GM19023 (cell line): Measurements from ENCODE around the gene LMTK2.

Experiments
- ATAC-seq: cut with Tn5 transposase; IDR thresholded peaks from one replicate; pipeline ENCODE4 v1.9.1; 2021; ENCODE audit warnings: mild to moderate bottlenecking, moderate library complexity; ENCODE audit not compliant: unreplicated experiment

Gene LMTK2

DNA sequence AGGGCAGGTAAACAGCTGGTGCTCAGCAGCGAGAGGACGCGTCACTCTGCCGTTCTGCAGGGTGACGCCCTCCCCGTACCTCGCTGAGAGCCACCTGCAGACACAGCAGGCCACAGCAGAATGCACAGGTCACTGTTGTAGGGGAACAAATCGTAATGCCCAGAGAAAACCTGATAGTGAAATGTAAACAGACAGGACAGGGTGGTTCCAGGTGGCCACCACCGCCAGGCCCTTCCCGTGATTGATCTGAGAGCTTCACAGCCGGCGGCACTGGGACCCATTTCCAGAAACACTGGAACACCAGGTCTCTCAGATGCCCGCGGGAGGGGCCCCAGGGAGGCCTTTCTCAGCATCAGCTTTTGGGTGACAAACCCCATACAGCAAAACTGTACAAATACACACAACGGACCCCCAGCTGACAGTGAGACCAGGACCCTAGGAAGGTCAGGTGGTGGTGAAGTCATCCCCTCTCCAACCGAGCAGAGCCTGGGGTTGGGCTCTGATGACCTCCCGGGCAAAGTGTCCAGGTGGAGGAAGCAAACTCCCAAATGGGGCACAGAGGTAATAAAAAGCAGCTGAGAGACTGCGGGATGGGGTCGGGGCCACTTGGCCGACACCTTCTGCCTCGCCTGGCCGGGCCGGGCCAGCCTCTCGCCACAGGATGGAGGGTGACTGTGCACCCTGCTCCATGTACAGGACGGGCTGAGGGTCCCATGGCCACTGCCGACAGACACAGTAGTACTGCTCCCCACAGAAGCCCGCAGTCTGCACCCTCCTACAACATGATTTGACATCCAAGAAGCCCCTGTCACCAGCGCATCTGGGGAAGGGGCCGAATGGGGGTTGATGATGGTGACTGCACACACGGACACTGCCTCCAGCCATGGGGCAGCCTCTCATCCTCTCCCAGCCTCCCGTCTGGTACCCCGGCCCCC is 109.2 kb downstream of the LMTK2 start:
- ATAC-seq = no peak

DNA sequence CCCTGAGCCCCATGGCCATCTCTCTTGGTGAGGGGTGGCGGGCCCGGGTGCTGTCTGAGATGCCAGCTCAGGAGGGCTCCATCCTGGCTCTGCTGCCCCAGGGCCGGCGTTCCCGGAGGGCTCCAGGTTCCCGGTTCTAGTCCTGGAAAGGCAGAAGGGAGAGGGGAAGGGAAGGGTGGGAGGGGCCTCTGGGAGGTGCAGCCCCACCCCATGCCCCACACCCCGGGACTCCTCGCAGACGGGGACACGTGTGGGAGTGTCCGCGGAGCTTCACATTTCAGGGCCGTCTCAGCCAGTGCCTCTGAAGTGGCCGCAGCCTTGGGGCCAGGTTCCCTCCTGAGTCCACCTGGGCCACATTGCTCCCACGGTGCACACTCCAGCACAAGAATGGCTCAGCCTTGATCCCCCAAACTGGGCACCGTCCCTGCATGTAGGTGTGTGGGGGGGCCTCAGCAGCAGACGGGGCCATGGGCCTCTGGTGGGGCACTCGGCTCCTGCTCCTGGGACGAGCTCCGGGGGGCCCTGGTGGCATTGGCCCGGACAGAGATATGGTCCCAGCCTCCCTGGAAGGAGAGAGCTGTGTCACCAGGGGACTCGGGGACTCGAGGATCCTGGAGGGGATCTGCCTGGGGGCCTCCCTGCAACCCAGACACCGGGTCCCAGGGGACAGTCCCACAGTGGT is 110.4 kb downstream of the LMTK2 start:
- no peak for ATAC-seq

DNA sequence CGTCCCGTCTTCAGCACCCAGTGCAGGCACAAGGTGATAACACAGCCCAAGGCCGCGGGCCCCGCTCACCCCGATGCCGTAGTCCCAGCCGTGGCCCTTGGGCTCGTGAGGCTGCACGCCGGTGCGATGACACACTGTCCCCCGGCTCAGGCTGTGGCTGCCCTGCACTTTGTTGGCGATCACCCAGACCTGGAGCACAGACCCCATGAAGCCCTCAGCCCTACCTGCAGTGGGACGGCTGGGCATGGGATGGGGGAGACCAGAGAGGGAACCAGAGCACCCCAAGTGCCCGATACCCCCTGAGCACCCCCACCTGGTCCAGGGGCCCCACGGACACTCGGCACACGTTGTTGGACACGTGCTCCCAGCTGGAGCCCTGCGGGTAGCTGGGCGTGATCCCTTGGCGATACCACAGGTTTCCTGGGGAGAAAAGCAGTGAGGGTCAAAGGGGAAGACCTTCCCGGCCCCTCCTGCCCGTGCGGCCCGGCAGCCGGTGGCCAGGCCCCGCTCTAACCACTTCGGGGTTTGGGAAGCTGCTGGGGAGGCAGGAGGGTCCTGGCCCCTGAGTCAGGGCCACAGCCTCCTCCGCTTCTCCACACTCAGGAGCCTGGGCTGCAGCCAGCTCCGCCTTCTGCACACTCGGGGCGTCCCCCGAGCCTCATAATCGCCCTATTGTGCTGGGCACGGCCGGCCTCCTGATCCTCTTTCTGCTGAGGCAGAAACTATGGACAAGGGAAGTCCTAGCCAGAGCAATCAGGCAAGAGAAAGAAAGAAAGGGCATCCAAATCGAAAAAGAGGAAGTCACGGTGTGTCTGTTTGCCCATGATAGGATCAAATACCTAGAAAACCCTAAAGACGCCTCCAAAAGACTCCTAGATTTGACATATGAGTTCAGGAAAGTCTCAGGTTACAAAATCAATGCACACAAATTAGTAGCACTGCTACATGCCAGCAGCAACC is 111.2 kb downstream of the LMTK2 start:
- no peak for ATAC-seq

GRCh38 chr7:98219382-98219781 is 112.7 kb downstream of the LMTK2 start:
- peak; percentile 15 for ATAC-seq

GRCh38 chr7:98221611-98222532 is 115.2 kb downstream of the LMTK2 start:
- no peak for ATAC-seq

DNA sequence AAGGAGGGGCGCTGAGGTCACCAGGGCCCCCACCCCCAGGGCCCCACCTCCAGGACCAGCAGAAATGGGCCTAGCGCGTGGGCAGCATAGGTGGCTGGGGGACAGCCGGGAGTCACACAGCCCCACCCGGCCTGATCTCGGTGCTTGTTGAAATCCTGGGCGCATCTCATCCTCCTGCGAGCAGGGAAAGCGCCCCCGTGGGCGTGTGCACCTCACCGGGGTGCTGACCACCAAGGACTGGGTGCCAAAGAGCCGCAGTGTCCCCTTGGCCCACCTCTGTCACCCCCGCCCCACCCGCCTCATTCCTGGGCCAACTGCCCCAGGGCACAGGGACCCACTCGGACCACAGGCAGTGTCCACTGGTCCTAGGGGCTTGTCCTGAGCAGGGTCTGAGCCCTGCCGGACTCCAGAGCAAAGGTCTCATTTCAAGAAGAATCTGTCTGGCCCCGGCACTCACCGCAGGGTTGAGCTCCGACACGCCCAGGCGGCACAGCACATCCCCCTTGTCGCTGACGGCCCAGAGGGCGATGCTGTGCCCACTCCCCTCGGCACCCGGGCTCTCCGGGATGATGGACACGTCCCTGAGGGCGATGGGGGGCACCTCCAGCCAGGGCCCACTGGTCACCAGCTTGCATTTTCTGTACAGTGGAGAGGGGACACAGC is 116.0 kb downstream of the LMTK2 start:
- ATAC-seq = no peak

- no peak for ATAC-seq
These were observed 116.8 kb downstream of the LMTK2 start for GRCh38 chr7:98223351-98223897.

GRCh38 chr7:98223898-98224700 is 117.4 kb downstream of the LMTK2 start:
- ATAC-seq = no peak

DNA sequence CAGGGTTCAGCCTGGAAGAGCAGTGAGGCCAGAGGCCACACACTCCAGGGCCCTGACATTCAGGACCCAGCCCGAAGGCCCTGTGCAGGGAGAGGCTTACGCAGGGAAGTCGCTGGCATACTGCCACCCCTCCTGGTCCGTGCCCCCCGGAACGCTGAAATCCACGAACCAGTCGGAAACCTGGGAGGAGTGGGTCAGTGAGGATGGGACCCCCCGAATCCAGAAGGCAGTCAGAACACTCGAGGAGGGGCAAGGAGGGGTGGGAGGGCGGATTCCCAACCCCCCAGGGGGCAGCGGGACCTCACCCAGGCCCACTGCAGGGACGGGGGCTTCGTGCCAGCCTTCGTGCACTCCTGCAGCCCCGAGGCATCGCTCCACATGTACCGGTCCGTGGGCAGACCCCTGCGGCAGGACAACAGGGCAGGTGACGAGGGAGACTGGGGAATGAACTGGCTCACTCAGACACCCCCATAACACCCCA is 118.1 kb downstream of the LMTK2 start:
- ATAC-seq = no peak

GRCh38 chr7:98225913-98226614 is 119.4 kb downstream of the LMTK2 start:
- ATAC-seq = no peak

GRCh38 chr7:98227939-98228338 is 121.3 kb downstream of the LMTK2 start:
- ATAC-seq = no peak

- ATAC-seq = no peak
These were observed 122.1 kb downstream of the LMTK2 start for GRCh38 chr7:98228801-98229200.

DNA sequence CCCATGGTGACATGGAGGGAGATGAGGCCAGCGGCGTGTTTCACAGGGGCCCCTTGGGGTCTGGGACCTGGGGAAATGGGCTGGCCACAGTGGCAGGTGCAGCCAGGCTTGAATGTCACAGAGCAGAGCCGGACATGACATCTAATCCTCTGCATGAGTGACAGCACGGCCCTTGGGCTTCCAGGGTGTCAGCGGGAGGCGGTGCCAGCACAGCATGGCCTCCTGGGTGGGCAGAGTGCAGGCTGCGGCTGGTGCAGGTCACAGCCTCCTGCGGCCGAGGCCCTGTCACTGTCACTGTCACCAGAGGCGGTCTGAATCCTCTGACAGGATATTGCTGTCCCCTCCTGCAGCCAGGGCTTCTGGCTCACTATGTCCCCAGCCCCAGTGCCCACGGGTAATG is 122.8 kb downstream of the LMTK2 start:
- no peak for ATAC-seq

GRCh38 chr7:98229991-98230745 is 123.5 kb downstream of the LMTK2 start:
- no peak for ATAC-seq

- no peak for ATAC-seq
These were observed 124.2 kb downstream of the LMTK2 start for GRCh38 chr7:98230746-98231471.
